Adrenal gland (tissue), 12 donors: ENCODE measurements around the gene MAML1. TPM values are rescaled to one million over a fixed set of nuclear protein-coding genes. Genes with fewer than 3 reads are reported as not detected.
A peak's percentile ranks its signal among the peaks of the same experiment; 100 is the strongest.

ENCODE experiments used
- DNase-seq, 7 donors: peaks; one replicate each; pipeline ENCODE4 v3.0.0-alpha.2; 2019 to 2020
- H3K27ac ChIP-seq, 5 donors: fragments of 200-600 bp; sonication (generic) in 4 of 5; 1 replicate in 3 of 5; 2 replicates in 2 of 5; pipeline versions ENCODE4 v1.5.1 to v1.8.0; 2016 to 2020; ENCODE audit warnings: mild to moderate bottlenecking in 1 of 5
- H3K27me3 ChIP-seq: fragments of 200-600 bp; 2 replicates; pipeline ENCODE4 v1.8.0; 2021
- H3K36me3 ChIP-seq, 2 donors: fragments of 200-600 bp; replicated peaks in 1 of 2; 1 replicate in 1 of 2; 2 replicates in 1 of 2; pipeline versions ENCODE4 v1.5.1 to v1.8.0; 2018 to 2022
- H3K4me1 ChIP-seq, 2 donors: fragments of 200-600 bp; replicated peaks in 1 of 2; 1 replicate in 1 of 2; 2 replicates in 1 of 2; pipeline versions ENCODE4 v1.5.1 to v1.8.0; 2018 to 2021
- H3K4me3 ChIP-seq, 4 donors: fragments of 200-600 bp; sonication (generic) in 3 of 4; one replicate each; pipeline ENCODE4 v1.5.1; 2016 to 2018
- H3K9me3 ChIP-seq, 3 donors: fragments of 200-600 bp; sonication (generic) in 1 of 3; replicated peaks in 1 of 3; 1 replicate in 2 of 3; 2 replicates in 1 of 3; pipeline versions ENCODE4 v1.5.1 to v1.8.0; 2016 to 2021
- CTCF ChIP-seq, 6 experiments: fragments of 450-650 bp in 4 of 6; fragments of 200-600 bp in 2 of 6; sonication (generic) in 1 of 6; IDR thresholded peaks; 1 replicate in 5 of 6; 2 replicates in 1 of 6; pipeline versions ENCODE4 v1.5.1 to v1.8.0; 2016 to 2021; ENCODE audit warnings: antibody characterized with exemption in 6 of 6, mild to moderate bottlenecking in 2 of 6, moderate library complexity in 1 of 6
- POLR2A ChIP-seq, 2 donors: fragments of 450-650 bp; IDR thresholded peaks; one replicate each; pipeline ENCODE4 v1.6.1; 2017; ENCODE audit warnings: antibody characterized with exemption in 2 of 2, mild to moderate bottlenecking in 2 of 2, moderate library complexity in 1 of 2
- WGBS, 4 donors: extraction: QIAGEN DNeasy Blood & Tissue Kit in 2 of 4; methylation state at CpG; one replicate each; pipeline versions ENCODE4 v1.1.5 to v1.1.7; 2013 to 2017; 5-methylcytosine and 5-hydroxymethylcytosine counted together
- intact Hi-C, 2 donors: fragments of 100-400 bp; cut with DNase I; formaldehyde crosslinking; loops; one replicate each; pipeline versions ENCODE4 v1.14.1 to v1.15.0; 2022 to 2023
- polyA plus RNA-seq, 3 donors: library from polyadenylated mRNA; stranded (reverse); fragments of 200-250 nt in 2 of 3; fragments of 350-450 nt in 1 of 3; fragmentation: Illumina TruSeq in 1 of 3; extraction: RNeasy Lipid Tissue Mini Kit (QIAGEN cat#74804) in 1 of 3; gene quantifications; one replicate each; pipeline ENCODE4 v1.2.3, GENCODE V29; 2013 to 2014
- total RNA-seq, 9 donors: library from RNA; depleted of rRNA in 4 of 9; stranded (reverse); fragments of >200 nt in 4 of 9; fragments of 120-200 nt in 1 of 9; fragmentation: NEBNext Ultra II Directional in 1 of 9; extraction: Animal tissue kit (Norgen Biotek cat#: 25700) in 1 of 9; gene quantifications; one replicate each; pipeline versions ENCODE4 v1.1.0 to v1.2.4, GENCODE V29; 2013 to 2023
- donor health status: healthy with polysubstance abuse.
- donor health status: Bipolar disorder and iron deficiency.
- donor health status: DM: yes; HTN: yes; CAD: no.
- donor health status: DM: no; HTN: no; CAD: no.
- donor health status: DM: no; HTN: no; CAD: no.
- donor health status: DM: yes; HTN: yes; CAD: no.

MAML1 gene
- total and polyA plus RNA-seq, 12 donors: 7.3 to 70.7 (median 29.2) TPM

- H3K27ac ChIP-seq: peak within 1 kb of the TSS; percentile 14 to 93 (median 88)
- 0 to 3% (median 0%) methylated on average over 11 to 104 of the region's 108 CpGs for WGBS, 4 donors
- peak within 1 kb of the TSS; percentile 24 to 84 (median 68) for H3K4me3 ChIP-seq
- peaks cover 0 to under 1% of the 10 kb centered on the region in 2 donors for H3K36me3 ChIP-seq
- peak; percentile 75 to 85 (median 78) for DNase-seq
- intact Hi-C loops: loop anchor here in 1 of 2 donors (10.0 kb wide), 2 partner anchors 48 to 98 kb away; partner anchors contain the start of genes MRNIP and TBC1D9B
- peak; percentile 72 to 75 for TF ChIP-seq POLR2A (IDR thresholded peaks at IDR 0.05)
- TF ChIP-seq CTCF (IDR thresholded peaks at IDR 0.05): peak in 1 of 6 experiments; percentile 5
- no peaks in the 10 kb centered on the region for H3K9me3 ChIP-seq
- H3K27me3 ChIP-seq: no peaks in the 10 kb centered on the region
- H3K4me1 ChIP-seq: peaks cover 37 to 48% of the 10 kb centered on the region in 2 donors
These were observed 73.8 kb downstream of the MAML1 start, which contains the start of gene MGAT4B for GRCh38 chr5:179806250-179807048. Gene MGAT4B (minus strand): TSS chr5:179806866. CDS start chr5:179806583, 283 bp downstream.

GRCh38 chr5:179812135-179812825 is 79.7 kb downstream of the MAML1 start:
- intact Hi-C loops: no loop called here

GRCh38 chr5:179812997-179813607 is 80.5 kb downstream of the MAML1 start:
- no peaks in the 10 kb centered on the region for H3K36me3 ChIP-seq
- intact Hi-C loops: no loop called here
- no peaks in the 10 kb centered on the region for H3K9me3 ChIP-seq
- H3K4me3 ChIP-seq: no peak overlapping the region
- TF ChIP-seq CTCF (IDR thresholded peaks at IDR 0.05): no peak
- TF ChIP-seq POLR2A (IDR thresholded peaks at IDR 0.05): no peak
- no peak overlapping the region for H3K27ac ChIP-seq
- no peaks in the 10 kb centered on the region for H3K27me3 ChIP-seq
- no peak for DNase-seq
- peaks cover 14% of the 10 kb centered on the region in 2 donors for H3K4me1 ChIP-seq
- WGBS, 4 donors: 88 to 94% (median 92%) methylated on average over 5 of the region's 5 CpGs

More at GRCh38 chr5:179812135-179812825, 79.7 kb downstream of the MAML1 start:
- no peak for DNase-seq
- no peaks in the 10 kb centered on the region for H3K9me3 ChIP-seq
- H3K27ac ChIP-seq: no peak overlapping the region
- peaks cover 9 to 17% of the 10 kb centered on the region in 2 donors for H3K4me1 ChIP-seq
- TF ChIP-seq POLR2A (IDR thresholded peaks at IDR 0.05): no peak
- TF ChIP-seq CTCF (IDR thresholded peaks at IDR 0.05): no peak
- WGBS, 4 donors: 92 to 97% (median 96%) methylated on average over 11 to 27 of the region's 27 CpGs
- H3K36me3 ChIP-seq: no peaks in the 10 kb centered on the region
- H3K4me3 ChIP-seq: no peak overlapping the region
- no peaks in the 10 kb centered on the region for H3K27me3 ChIP-seq

- Histone ChIP-seq H3K27me3 (no peaks in the 10 kb centered on the region), H3K4me3 (no peak overlapping the region), H3K9me3 (no peaks in the 10 kb centered on the region), H3K4me1 (peaks cover 22% of the 10 kb centered on the region in 2 donors), H3K36me3 (no peaks in the 10 kb centered on the region), H3K27ac (no peak overlapping the region)
- TF ChIP-seq CTCF (IDR thresholded peaks at IDR 0.05) (no peak), POLR2A (IDR thresholded peaks at IDR 0.05) (no peak)
- no peak for DNase-seq
- intact Hi-C loops: no loop called here
- WGBS, 4 donors: 76 to 84% (median 80%) methylated on average over 3 of the region's 3 CpGs
These were observed 81.5 kb downstream of the MAML1 start for GRCh38 chr5:179814090-179814489.
